ENCODE data around the gene UVRAG. TPM values are rescaled to one million over a fixed set of nuclear protein-coding genes. Genes with fewer than 3 reads are reported as not detected.
"Not testable (repeated sequence)": the region's sequence is repeated elsewhere in the genome, so short reads cannot be mapped to it uniquely, and the experiment has no call there.

The UVRAG gene
- total and polyA plus RNA-seq, 4 experiments from 2014 or later: 11.2 to 32.2 (median 21.3) TPM

DNA sequence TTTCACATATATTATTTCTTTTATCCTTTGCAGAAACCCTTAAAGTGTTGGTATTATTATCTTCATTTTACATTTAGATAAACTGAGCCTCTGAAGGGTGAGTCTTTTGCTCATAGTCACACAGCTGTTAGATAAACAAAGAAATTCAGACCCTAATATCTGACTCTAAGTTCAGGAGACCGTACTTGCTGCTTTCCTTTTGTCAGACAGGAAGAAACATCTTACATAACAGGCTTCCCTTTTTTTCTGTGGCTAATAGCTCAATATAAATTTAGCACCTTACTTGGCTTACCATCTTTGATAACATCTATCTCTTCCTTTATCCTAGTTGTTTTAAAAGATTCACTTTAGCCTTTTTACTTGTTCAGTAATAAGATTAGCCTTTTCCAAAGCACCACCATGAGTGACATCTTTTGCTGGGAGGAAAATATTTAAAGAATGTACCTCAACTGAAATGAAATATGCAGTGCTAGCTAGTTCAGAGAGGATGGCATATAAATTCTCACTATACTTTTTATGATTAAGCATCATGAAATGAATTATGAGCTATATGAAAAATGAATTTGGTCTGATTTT is 262.7 kb downstream of the UVRAG start:
- no peak for DNase-seq
- ChIA-PET CTCF (ENCODE audit: partially characterized antibody) (interaction anchor here (1.0 to 1.2 kb wide), 3 partner anchors 64 to 355 kb away, joined by 3 to 4 read pairs (median 3); no protein-coding TSS in a partner anchor), POLR2A (ENCODE audit: partially characterized antibody) (no interaction called here)
- H3K4me1 ChIP-seq (ENCODE audit: insufficient read depth, low read length): no peaks in the 10 kb centered on the region
- intact Hi-C loops (cut with micrococcal nuclease): no loop called here
- H3K36me3 ChIP-seq (ENCODE audit: insufficient read depth, low read length): no peaks in the 10 kb centered on the region
- H3K4me3 ChIP-seq (ENCODE audit: low read length in 2 of 2): no peak overlapping the region
- no peaks in the 10 kb centered on the region for H3K27me3 ChIP-seq (ENCODE audit: insufficient read depth, low read length)
- Mint-ChIP-seq H3K36me3 (peaks cover 13 to 15% of the 10 kb centered on the region in 2 donors), H3K27ac (peak overlapping the region in 5 of 7 donors; percentile 2 to 84 (median 42)), H3K9me3 (peaks cover 0 to 5% (median 0%) of the 10 kb centered on the region in 8 donors), H3K4me3 (peak overlapping the region in 6 of 8 donors; percentile 2 to 56 (median 25)), H3K4me1 (peaks cover 15 to 17% (median 16%) of the 10 kb centered on the region in 4 donors), H3K27me3 (no peaks in the 10 kb centered on the region)
- no peaks in the 10 kb centered on the region for H3K9me3 ChIP-seq (ENCODE audit: control insufficient read depth in 1 of 2, low read length in 2 of 2)
- H3K27ac ChIP-seq (ENCODE audit: low read depth, low read length): no peak overlapping the region

DNA sequence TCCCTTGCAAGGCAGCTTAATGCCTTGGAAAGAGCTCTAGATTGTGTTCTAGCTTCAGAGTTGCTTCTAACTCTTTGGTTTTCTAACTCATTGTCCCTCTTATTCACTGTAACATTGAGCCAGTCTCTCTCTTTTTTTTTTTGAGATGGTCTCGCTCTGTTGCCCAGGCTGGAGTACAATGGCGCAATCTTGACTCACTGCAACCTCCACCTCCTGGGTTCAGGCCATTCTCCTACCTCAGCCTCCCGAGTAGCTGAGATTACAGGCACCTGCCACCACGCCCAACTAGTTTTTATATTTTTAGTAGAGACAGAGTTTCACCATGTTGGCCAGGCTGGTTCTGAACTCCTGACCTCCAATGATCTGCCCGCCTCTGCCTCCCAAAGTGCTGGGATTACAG is 266.1 kb downstream of the UVRAG start:
- CTCF ChIA-PET (ENCODE audit: partially characterized antibody): interaction anchor here (1.1 kb wide), 1 partner anchor 71 kb away, joined by 3 read pairs; no protein-coding TSS in a partner anchor
- peaks cover 8 to 12% (median 9%) of the 10 kb centered on the region in 4 donors for H3K4me1 Mint-ChIP-seq
- DNase-seq; POLR2A ChIA-PET (ENCODE audit: partially characterized antibody); H3K27me3 ChIP-seq (ENCODE audit: insufficient read depth, low read length); H3K27ac ChIP-seq (ENCODE audit: low read depth, low read length); H3K27me3 Mint-ChIP-seq; H3K4me3 ChIP-seq (ENCODE audit: low read length in 2 of 2); intact Hi-C loops (cut with micrococcal nuclease); H3K36me3 ChIP-seq (ENCODE audit: insufficient read depth, low read length); H3K9me3 Mint-ChIP-seq; H3K9me3 ChIP-seq (ENCODE audit: control insufficient read depth in 1 of 2, low read length in 2 of 2); H3K4me3 Mint-ChIP-seq; H3K4me1 ChIP-seq (ENCODE audit: insufficient read depth, low read length); H3K27ac Mint-ChIP-seq; H3K36me3 Mint-ChIP-seq: not testable (repeated sequence)

DNA sequence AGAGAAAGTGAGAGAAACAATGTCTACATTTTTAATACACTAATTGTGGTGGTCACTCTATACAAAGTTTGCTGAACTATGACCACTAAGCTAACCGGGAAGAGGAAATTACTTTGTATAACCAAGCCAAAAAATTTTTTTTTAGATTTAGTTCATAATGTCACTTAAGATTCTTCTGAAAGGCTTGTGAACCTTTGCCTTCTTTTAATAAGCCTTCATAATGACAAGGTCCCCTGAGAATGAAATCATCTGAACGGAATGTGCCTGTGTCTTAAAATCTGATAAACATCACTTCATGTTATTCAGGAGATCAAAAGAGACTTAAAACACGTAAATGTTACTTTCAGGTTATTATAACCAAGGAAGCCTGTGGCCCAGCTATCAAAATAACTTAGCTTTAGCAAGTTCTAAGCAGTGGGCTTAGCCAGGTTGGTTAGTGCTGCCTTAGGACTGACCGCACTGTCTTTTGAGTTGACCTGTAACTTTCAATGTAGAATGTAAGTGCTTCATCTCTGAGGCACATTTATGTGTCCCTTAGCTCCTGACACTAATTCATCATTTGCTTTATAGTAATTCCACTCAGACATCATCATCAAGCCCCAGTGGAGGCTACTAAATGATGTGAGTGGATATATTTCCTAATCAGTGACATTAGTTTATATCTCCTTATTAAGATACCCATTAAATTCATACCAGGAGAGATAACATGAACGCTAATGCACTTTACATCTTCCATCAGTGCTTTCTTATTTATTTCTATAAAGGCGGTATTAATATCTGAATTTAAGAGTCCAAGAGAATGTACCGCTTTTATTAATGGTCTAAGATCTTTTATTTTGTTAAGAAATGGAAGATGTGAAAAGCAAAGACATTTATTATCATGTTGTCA is 268.8 kb downstream of the UVRAG start:
- H3K27me3 Mint-ChIP-seq: no peaks in the 10 kb centered on the region
- H3K36me3 Mint-ChIP-seq: peaks cover 8 to 19% of the 10 kb centered on the region in 2 donors
- H3K4me3 ChIP-seq (ENCODE audit: low read length in 2 of 2): no peak overlapping the region
- POLR2A ChIA-PET (ENCODE audit: partially characterized antibody): no interaction called here
- H3K4me3 Mint-ChIP-seq: no peak overlapping the region
- H3K27ac Mint-ChIP-seq: no peak overlapping the region
- no peaks in the 10 kb centered on the region for H3K9me3 ChIP-seq (ENCODE audit: control insufficient read depth in 1 of 2, low read length in 2 of 2)
- CTCF ChIA-PET (ENCODE audit: partially characterized antibody): no interaction called here
- no peaks in the 10 kb centered on the region for H3K4me1 Mint-ChIP-seq
- no peak for DNase-seq
- H3K4me1 ChIP-seq (ENCODE audit: insufficient read depth, low read length): no peaks in the 10 kb centered on the region
- intact Hi-C loops (cut with micrococcal nuclease): no loop called here
- H3K36me3 ChIP-seq (ENCODE audit: insufficient read depth, low read length): no peaks in the 10 kb centered on the region
- H3K27ac ChIP-seq (ENCODE audit: low read depth, low read length): no peak overlapping the region
- H3K27me3 ChIP-seq (ENCODE audit: insufficient read depth, low read length): no peaks in the 10 kb centered on the region
- H3K9me3 Mint-ChIP-seq: no peaks in the 10 kb centered on the region

DNA sequence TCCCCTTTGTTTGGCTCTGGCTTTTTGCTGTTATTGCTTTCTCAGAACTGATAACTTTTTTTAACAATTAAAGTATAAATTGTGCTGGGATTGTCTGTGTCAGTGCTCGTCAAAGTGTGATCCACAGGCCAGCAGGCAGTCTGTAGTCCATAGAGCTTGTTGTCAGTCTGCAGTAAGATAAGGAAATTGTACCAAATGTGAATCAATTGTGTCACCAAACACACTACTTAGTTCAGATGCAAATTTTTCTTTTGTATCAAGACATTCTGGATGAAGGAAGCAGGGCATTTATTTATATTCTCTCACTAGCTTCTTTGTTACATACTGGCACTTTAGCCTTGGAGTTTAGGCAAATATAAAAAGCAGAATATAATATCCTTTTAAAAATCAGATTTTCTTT is 270.3 kb downstream of the UVRAG start:
- Mint-ChIP-seq H3K27me3 (no peaks in the 10 kb centered on the region), H3K9me3 (peaks cover 0 to 5% (median under 1%) of the 10 kb centered on the region in 8 donors), H3K4me3 (no peak overlapping the region), H3K27ac (no peak overlapping the region), H3K4me1 (no peaks in the 10 kb centered on the region), H3K36me3 (peaks cover 21 to 28% of the 10 kb centered on the region in 2 donors)
- no peaks in the 10 kb centered on the region for H3K4me1 ChIP-seq (ENCODE audit: insufficient read depth, low read length)
- H3K36me3 ChIP-seq (ENCODE audit: insufficient read depth, low read length): no peaks in the 10 kb centered on the region
- H3K4me3 ChIP-seq (ENCODE audit: low read length in 2 of 2): no peak overlapping the region
- H3K27me3 ChIP-seq (ENCODE audit: insufficient read depth, low read length): no peaks in the 10 kb centered on the region
- intact Hi-C loops (cut with micrococcal nuclease): no loop called here
- H3K27ac ChIP-seq (ENCODE audit: low read depth, low read length): no peak overlapping the region
- ChIA-PET POLR2A (ENCODE audit: partially characterized antibody) (no interaction called here), CTCF (ENCODE audit: partially characterized antibody) (no interaction called here)
- DNase-seq: no peak
- peaks cover 0 to 3% of the 10 kb centered on the region in 2 donors for H3K9me3 ChIP-seq (ENCODE audit: control insufficient read depth in 1 of 2, low read length in 2 of 2)

DNA sequence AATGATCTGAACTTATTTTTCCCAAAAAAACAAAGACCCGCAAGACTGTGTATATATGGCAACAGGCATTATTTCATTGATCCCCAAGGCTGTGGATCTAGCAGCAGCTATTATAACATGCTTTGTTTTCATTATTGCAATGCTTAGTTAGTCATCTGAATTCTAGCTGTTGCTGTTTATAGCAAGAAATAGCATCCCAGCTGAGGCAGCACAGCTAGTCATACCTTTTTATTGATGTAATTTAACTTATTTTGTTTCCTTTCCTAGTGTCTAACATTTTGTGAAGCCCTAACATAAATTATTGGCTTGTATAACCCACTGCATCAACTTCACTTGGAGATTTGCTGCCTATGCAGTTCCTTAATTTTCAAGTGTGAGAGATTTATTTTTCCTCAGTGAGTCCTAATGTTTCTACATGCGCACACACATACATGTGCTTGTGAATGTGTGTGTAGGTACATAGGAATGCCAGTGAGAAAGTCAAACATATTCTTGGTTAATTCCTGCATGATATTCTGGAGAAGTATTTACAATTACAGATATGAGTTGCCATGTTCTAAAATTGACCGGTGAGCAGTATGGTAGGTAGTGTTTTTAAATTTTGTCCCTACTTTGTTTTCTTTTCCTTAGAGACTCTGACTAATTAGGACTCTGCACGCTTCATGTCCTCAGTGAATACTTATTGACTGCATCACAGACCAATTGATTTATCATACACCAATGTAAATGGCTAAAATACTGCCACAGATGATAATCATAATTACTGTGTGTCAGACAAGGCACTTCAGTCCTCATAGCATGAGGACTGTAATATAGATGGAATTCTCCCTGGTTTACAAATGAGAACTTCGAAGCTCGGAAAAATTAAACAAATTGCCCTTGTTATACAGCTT is 272.0 kb downstream of the UVRAG start:
- Histone ChIP-seq H3K4me3 (ENCODE audit: low read length in 2 of 2) (no peak overlapping the region), H3K36me3 (ENCODE audit: insufficient read depth, low read length) (no peaks in the 10 kb centered on the region), H3K9me3 (ENCODE audit: control insufficient read depth in 1 of 2, low read length in 2 of 2) (peaks cover 0 to 4% of the 10 kb centered on the region in 2 donors), H3K4me1 (ENCODE audit: insufficient read depth, low read length) (no peaks in the 10 kb centered on the region), H3K27ac (ENCODE audit: low read depth, low read length) (no peak overlapping the region), H3K27me3 (ENCODE audit: insufficient read depth, low read length) (no peaks in the 10 kb centered on the region)
- Mint-ChIP-seq H3K4me3 (no peak overlapping the region), H3K9me3 (peaks cover 0 to 16% (median 11%) of the 10 kb centered on the region in 8 donors), H3K27ac (no peak overlapping the region), H3K27me3 (no peaks in the 10 kb centered on the region), H3K4me1 (no peaks in the 10 kb centered on the region), H3K36me3 (peaks cover 32 to 45% of the 10 kb centered on the region in 2 donors)
- intact Hi-C loops (cut with micrococcal nuclease): no loop called here
- ChIA-PET POLR2A (ENCODE audit: partially characterized antibody) (no interaction called here), CTCF (ENCODE audit: partially characterized antibody) (no interaction called here)
- DNase-seq: no peak

DNA sequence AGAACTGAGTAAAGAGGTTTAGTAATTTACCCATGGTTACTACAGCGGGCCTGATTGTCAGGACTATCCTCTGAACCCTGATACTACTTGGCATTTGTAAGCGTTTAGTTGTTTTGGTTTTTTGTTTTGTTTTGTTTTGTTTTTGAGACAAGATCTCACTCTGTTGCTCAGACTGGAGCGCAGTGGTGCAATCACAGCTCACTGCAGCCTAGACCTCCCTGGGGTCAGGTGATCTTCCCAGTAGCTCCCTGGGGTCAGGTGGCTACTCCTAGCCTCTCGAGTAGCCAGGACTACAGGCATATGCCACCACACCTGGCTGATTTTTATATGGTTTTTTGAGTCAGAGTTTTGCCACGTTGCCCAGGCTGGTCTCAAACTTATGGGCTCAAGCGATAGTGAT is 272.7 kb downstream of the UVRAG start:
- CTCF ChIA-PET (ENCODE audit: partially characterized antibody): no interaction called here
- Mint-ChIP-seq H3K4me1 (no peaks in the 10 kb centered on the region), H3K27ac (no peak overlapping the region), H3K9me3 (peaks cover 0 to 18% (median 12%) of the 10 kb centered on the region in 8 donors), H3K36me3 (peaks cover 32 to 46% of the 10 kb centered on the region in 2 donors), H3K27me3 (no peaks in the 10 kb centered on the region), H3K4me3 (no peak overlapping the region)
- no peaks in the 10 kb centered on the region for H3K36me3 ChIP-seq (ENCODE audit: insufficient read depth, low read length)
- POLR2A ChIA-PET (ENCODE audit: partially characterized antibody): no interaction called here
- H3K9me3 ChIP-seq (ENCODE audit: control insufficient read depth in 1 of 2, low read length in 2 of 2): peaks cover 0 to 4% of the 10 kb centered on the region in 2 donors
- no peaks in the 10 kb centered on the region for H3K27me3 ChIP-seq (ENCODE audit: insufficient read depth, low read length)
- no peak for DNase-seq
- H3K27ac ChIP-seq (ENCODE audit: low read depth, low read length): no peak overlapping the region
- no peaks in the 10 kb centered on the region for H3K4me1 ChIP-seq (ENCODE audit: insufficient read depth, low read length)
- intact Hi-C loops (cut with micrococcal nuclease): no loop called here
- no peak overlapping the region for H3K4me3 ChIP-seq (ENCODE audit: low read length in 2 of 2)

DNA sequence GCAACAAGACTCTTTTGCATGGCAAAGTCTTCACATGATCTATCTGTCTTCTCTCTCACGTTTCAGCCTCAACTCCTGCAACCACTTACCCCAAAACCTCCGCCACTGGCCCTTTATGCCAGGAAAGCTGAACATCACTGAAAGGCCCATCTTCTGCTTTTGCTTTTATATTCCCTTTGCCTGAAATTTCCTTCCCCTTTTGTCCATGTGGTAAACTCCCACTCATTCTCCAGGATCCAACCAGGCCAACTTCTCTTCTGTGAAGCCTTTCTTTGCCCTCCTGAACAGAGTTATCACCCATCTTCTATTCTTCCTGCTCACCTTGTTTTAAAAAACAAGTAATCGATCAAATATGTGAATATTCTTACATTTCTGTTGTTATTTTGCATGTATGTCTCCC is 273.5 kb downstream of the UVRAG start:
- intact Hi-C loops (cut with micrococcal nuclease): no loop called here
- no peak overlapping the region for H3K4me3 ChIP-seq (ENCODE audit: low read length in 2 of 2)
- Mint-ChIP-seq H3K27ac (no peak overlapping the region), H3K4me1 (peaks cover 0 to 2% (median 0%) of the 10 kb centered on the region in 4 donors), H3K9me3 (peaks cover 0 to 20% (median 13%) of the 10 kb centered on the region in 8 donors), H3K4me3 (no peak overlapping the region), H3K36me3 (peaks cover 32 to 46% of the 10 kb centered on the region in 2 donors), H3K27me3 (no peaks in the 10 kb centered on the region)
- H3K9me3 ChIP-seq (ENCODE audit: control insufficient read depth in 1 of 2, low read length in 2 of 2): peaks cover 0 to 4% of the 10 kb centered on the region in 2 donors
- CTCF ChIA-PET (ENCODE audit: partially characterized antibody): no interaction called here
- H3K36me3 ChIP-seq (ENCODE audit: insufficient read depth, low read length): no peaks in the 10 kb centered on the region
- no peaks in the 10 kb centered on the region for H3K4me1 ChIP-seq (ENCODE audit: insufficient read depth, low read length)
- POLR2A ChIA-PET (ENCODE audit: partially characterized antibody): no interaction called here
- no peaks in the 10 kb centered on the region for H3K27me3 ChIP-seq (ENCODE audit: insufficient read depth, low read length)
- H3K27ac ChIP-seq (ENCODE audit: low read depth, low read length): no peak overlapping the region
- DNase-seq: no peak

Measured in CD4-positive, alpha-beta memory T cell (primary cell).